Tibial nerve (tissue), 4 donors: ENCODE data around the gene MPL. TPM values are rescaled to one million over a fixed set of nuclear protein-coding genes. Genes with fewer than 3 reads are reported as not detected.

Experiments used
- DNase-seq, 2 donors: peaks; one replicate each; pipeline ENCODE4 v3.0.0-alpha.2; 2019; ENCODE audit warnings: low spot score in 2 of 2
- H3K27ac ChIP-seq, 4 donors: fragments of 200-600 bp; sonication (generic) in 3 of 4; one replicate each; pipeline ENCODE4 v1.5.1; 2017 to 2019; ENCODE audit warnings: mild to moderate bottlenecking in 1 of 4
- H3K27me3 ChIP-seq, 2 donors: fragments of 200-600 bp; sonication (generic) in 1 of 2; one replicate each; pipeline versions ENCODE4 v1.5.1 to v1.6.0; 2017 to 2019
- H3K36me3 ChIP-seq, 3 donors: fragments of 200-600 bp; sonication (generic); one replicate each; pipeline ENCODE4 v1.5.1; 2018 to 2019
- H3K4me1 ChIP-seq, 4 donors: fragments of 200-600 bp; sonication (generic) in 3 of 4; one replicate each; pipeline ENCODE4 v1.5.1; 2017 to 2019
- H3K4me3 ChIP-seq, 4 donors: fragments of 200-600 bp; sonication (generic) in 3 of 4; one replicate each; pipeline ENCODE4 v1.5.1; 2017 to 2019; ENCODE audit warnings: mild to moderate bottlenecking in 1 of 4, moderate library complexity in 1 of 4
- H3K9me3 ChIP-seq, 4 donors: fragments of 200-600 bp; sonication (generic) in 3 of 4; one replicate each; pipeline ENCODE4 v1.5.1; 2017 to 2019
- EP300 ChIP-seq, 2 donors: sonication (generic); formaldehyde crosslinking; IDR thresholded peaks; one replicate each; pipeline ENCODE4 v1.6.1; 2017; ENCODE audit warnings: antibody characterized with exemption in 2 of 2, mild to moderate bottlenecking in 1 of 2
- POLR2A ChIP-seq, 2 donors: fragments of 450-650 bp; IDR thresholded peaks; one replicate each; pipeline ENCODE4 v1.6.1; 2017; ENCODE audit warnings: antibody characterized with exemption in 2 of 2, mild to moderate bottlenecking in 2 of 2, moderate library complexity in 2 of 2
- WGBS, 2 donors: methylation state at CpG; one replicate each; pipeline ENCODE4 v1.1.5; 2018; 5-methylcytosine and 5-hydroxymethylcytosine counted together
- total RNA-seq, 4 donors: library from RNA; depleted of rRNA; stranded (reverse); fragments of >200 nt; gene quantifications; one replicate each; pipeline ENCODE4 v1.1.0, GENCODE V29; 2016
- TF ChIP-seq, protein P1 (sequence below), 5 experiments: fragments of 200-600 bp in 3 of 5; fragments of 450-650 bp in 2 of 5; sonication (generic) in 3 of 5; IDR thresholded peaks; one replicate each; pipeline ENCODE4 v1.5.1; 2016 to 2019; ENCODE audit warnings: antibody characterized with exemption in 5 of 5, mild to moderate bottlenecking in 3 of 5, moderate library complexity in 2 of 5

MPL gene
- total RNA-seq, 4 donors from 2014 or later = 0.66 to 1.7 TPM; not detected in 2

DNA sequence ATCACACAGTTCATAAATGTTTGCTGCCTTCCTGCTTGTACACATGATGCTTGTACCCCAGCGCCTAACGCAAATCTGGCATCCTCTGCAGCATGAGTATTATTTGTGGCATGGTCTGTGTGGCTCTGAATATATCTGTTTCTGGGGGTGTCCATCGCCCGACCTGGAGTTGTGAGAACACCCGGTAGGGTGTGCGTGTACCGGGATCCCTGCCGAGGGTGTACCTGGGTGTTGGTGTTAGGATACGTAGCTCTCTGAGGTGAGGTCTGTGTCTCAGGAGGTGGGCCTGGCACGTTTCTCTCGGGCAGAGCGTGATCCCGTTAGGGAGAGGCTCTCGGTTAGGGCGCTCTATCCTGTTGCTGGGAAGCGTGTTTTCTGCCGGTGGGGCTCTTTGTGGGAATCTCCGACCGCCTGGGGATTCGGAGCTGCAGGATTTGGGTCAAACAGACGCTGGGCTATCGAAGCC lies 10.8 kb downstream of the MPL start:
- no peak for DNase-seq
- Histone ChIP-seq H3K36me3 (no peaks in the 10 kb centered on the region), H3K27ac (peak overlapping the region; percentile 58 to 88 (median 86)), H3K9me3 (no peaks in the 10 kb centered on the region), H3K4me3 (peak overlapping the region; percentile 53 to 65 (median 54)), H3K4me1 (peaks cover 0 to 21% (median 0%) of the 10 kb centered on the region in 4 donors), H3K27me3 (no peaks in the 10 kb centered on the region)
- WGBS, 2 donors = 30 to 33% methylated on average over 12 to 14 of the region's 22 CpGs
- TF ChIP-seq, protein P1, sequence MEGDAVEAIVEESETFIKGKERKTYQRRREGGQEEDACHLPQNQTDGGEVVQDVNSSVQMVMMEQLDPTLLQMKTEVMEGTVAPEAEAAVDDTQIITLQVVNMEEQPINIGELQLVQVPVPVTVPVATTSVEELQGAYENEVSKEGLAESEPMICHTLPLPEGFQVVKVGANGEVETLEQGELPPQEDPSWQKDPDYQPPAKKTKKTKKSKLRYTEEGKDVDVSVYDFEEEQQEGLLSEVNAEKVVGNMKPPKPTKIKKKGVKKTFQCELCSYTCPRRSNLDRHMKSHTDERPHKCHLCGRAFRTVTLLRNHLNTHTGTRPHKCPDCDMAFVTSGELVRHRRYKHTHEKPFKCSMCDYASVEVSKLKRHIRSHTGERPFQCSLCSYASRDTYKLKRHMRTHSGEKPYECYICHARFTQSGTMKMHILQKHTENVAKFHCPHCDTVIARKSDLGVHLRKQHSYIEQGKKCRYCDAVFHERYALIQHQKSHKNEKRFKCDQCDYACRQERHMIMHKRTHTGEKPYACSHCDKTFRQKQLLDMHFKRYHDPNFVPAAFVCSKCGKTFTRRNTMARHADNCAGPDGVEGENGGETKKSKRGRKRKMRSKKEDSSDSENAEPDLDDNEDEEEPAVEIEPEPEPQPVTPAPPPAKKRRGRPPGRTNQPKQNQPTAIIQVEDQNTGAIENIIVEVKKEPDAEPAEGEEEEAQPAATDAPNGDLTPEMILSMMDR (IDR thresholded peaks at IDR 0.05) = no peak
- TF ChIP-seq POLR2A (IDR thresholded peaks at IDR 0.05) (no peak), EP300 (IDR thresholded peaks at IDR 0.05) (no peak)

DNA sequence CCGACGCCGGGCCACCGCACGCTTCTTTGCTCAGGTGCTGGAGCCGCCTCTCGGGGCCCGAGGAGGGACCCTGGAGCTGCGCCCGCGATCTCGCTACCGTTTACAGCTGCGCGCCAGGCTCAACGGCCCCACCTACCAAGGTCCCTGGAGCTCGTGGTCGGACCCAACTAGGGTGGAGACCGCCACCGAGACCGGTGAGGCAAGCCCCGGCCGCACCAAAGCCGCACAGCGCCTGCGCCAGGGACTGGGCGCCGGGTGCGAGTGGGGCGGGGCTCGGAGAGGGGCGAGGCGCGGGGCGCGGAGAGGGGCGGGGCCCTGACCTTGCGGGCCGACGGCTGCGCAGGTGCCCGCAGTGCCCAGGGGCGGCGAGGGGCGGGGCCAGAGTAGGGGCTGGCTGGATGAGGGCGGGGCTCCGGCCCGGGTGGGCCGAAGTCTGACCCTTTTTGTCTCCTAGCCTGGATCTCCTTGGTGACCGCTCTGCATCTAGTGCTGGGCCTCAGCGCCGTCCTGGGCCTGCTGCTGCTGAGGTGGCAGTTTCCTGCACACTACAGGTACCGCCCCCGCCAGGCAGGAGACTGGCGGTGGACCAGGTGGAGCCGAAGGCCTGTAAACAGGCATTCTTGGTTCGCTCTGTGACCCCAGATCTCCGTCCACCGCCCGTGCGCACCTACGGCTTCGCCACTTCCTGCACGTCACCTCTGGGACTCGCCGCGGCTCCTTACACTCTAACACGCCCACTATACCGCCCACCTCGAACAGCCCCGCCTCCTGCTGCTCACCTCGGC lies 11.4 kb downstream of the MPL start:
- H3K4me3 ChIP-seq = peak overlapping the region; percentile 53 to 65 (median 54)
- H3K36me3 ChIP-seq = no peaks in the 10 kb centered on the region
- peaks cover 0 to 21% (median 0%) of the 10 kb centered on the region in 4 donors for H3K4me1 ChIP-seq
- TF ChIP-seq, protein P1 (IDR thresholded peaks at IDR 0.05) = peak in 1 of 5 experiments; percentile 10
- TF ChIP-seq EP300 (IDR thresholded peaks at IDR 0.05) (peak in 1 of 2 donors; percentile 14), POLR2A (IDR thresholded peaks at IDR 0.05) (peak in 1 of 2 donors; percentile 35)
- DNase-seq = peak; percentile 49 to 51
- no peaks in the 10 kb centered on the region for H3K9me3 ChIP-seq
- 7 to 14% methylated on average over 51 to 55 of the region's 72 CpGs for WGBS, 2 donors
- no peaks in the 10 kb centered on the region for H3K27me3 ChIP-seq
- H3K27ac ChIP-seq = peak overlapping the region; percentile 58 to 88 (median 86)

DNA sequence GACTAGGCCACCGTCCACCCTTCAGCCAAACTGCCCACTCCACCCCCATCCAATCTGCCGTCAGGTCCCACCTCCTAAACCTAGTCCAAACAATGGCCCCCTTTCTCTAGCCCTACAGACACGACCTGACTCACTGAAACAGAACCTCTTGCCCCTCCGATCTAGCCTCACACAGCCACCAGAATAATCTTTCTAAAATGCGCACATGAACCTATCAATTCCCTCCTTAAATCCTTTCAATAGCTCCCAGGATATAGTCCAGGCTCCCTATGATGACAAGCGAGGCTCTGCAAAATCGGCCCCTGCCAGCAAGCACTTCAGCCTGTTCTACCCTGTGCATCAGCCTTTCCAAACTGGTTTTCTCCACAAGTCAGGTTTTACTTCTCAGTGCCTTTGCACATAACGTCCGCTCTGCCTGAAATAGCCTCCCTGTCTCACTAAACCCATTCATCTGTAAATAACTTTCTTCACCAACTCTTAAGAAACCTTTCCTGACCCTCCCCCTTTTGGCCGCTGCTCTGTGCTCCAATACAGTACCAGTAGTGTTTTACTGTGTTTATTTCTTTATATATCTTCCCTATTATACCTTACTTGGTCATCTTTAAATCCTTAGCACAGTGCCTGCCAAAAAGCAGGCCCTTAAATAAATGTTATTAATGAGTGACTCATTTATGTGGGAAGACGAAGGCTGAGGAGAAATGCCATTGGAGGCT lies 12.1 kb downstream of the MPL start:
- Histone ChIP-seq H3K27ac (peak overlapping the region; percentile 58 to 88 (median 86)), H3K36me3 (no peaks in the 10 kb centered on the region), H3K4me1 (peaks cover 0 to 21% (median 0%) of the 10 kb centered on the region in 4 donors), H3K9me3 (no peaks in the 10 kb centered on the region), H3K4me3 (peak overlapping the region; percentile 53 to 65 (median 54)), H3K27me3 (no peaks in the 10 kb centered on the region)
- 41 to 57% methylated on average over 11 of the region's 11 CpGs for WGBS, 2 donors
- DNase-seq = no peak
- peak in 1 of 2 donors; percentile 1 for TF ChIP-seq EP300 (IDR thresholded peaks at IDR 0.05)
- no peak for TF ChIP-seq POLR2A (IDR thresholded peaks at IDR 0.05)

DNA sequence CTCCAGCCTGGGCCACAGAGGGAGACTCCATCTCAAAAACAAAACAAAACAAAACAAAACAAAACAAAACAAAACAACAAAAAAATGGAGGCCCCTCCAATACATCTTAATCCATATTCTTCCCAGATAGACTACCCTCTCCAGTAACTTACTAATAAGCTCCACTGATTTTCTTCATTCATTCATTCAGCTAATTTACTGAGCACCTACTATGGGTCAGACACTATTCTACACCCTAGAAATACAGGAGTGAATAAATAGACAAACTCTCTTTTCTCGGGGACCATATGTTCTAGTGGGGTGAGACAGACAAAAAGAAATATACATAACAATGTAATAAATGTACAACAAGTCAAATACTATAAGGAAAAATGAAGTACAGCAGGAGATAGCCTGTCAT lies 13.4 kb downstream of the MPL start:
- H3K4me3 ChIP-seq = no peak overlapping the region
- DNase-seq = no peak
- no peaks in the 10 kb centered on the region for H3K27me3 ChIP-seq
- peak overlapping the region in 1 of 4 donors; percentile 11 for H3K27ac ChIP-seq
- no peaks in the 10 kb centered on the region for H3K36me3 ChIP-seq
- 96 to 97% methylated on average over 1 of the region's 1 CpG for WGBS, 2 donors
- H3K4me1 ChIP-seq = peaks cover 0 to 21% (median 0%) of the 10 kb centered on the region in 4 donors
- no peaks in the 10 kb centered on the region for H3K9me3 ChIP-seq
- TF ChIP-seq POLR2A (IDR thresholded peaks at IDR 0.05) (no peak), EP300 (IDR thresholded peaks at IDR 0.05) (no peak)
- TF ChIP-seq, protein P1 (IDR thresholded peaks at IDR 0.05) = no peak

DNA sequence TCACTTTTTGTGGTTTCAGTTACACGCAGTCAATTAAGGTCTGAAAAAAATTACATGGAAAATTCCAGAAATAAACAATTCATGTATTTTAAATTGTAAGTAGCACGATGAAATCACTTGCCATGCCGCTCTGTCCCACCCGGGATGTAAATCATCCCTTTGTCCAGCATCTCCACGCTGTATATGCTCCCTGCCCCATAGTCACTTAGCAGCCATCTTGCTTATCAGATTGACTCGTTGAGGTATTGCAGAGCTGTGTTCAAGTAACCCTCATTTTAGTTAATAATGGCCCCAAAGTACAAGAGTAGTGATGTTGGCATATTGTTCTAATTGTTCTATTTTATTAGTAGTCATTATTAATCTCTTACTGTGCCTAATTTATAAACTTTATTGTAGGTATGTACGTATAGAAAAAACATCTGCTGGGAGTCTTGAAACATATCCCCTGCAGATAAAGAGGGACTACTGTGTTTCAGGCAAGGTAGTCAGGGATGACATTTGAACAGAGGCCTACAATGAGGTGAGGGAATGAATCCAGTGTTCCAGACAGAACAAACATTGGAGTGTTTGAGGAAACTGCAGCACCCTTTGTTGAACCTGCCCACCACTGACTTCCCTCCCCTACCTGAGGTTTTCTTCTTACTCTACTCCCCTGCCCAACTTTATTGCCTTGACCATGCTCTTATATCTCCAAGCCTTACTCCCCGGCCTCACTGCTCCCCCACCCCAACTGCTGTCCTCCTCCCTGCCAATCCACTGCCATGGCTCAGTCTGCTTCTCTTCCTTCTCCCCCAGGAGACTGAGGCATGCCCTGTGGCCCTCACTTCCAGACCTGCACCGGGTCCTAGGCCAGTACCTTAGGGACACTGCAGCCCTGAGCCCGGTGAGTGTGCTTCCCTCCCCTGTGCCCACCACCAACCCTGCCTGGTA lies 14.1 kb downstream of the MPL start:
- Histone ChIP-seq H3K4me1 (peaks cover 0 to 21% (median 0%) of the 10 kb centered on the region in 4 donors), H3K27ac (peak overlapping the region in 1 of 4 donors; percentile 22)
- WGBS, 2 donors = 71 to 74% methylated on average over 10 of the region's 10 CpGs

More for the DNA sequence above, 14.1 kb downstream of the MPL start:
- no peak for DNase-seq
- Histone ChIP-seq H3K4me3 (no peak overlapping the region), H3K27me3 (no peaks in the 10 kb centered on the region), H3K9me3 (no peaks in the 10 kb centered on the region), H3K36me3 (no peaks in the 10 kb centered on the region)
- no peak for TF ChIP-seq EP300 (IDR thresholded peaks at IDR 0.05)
- TF ChIP-seq, protein P1 (IDR thresholded peaks at IDR 0.05) = no peak
